ENCODE results near the gene ASTN1. TPM values are rescaled to one million over a fixed set of nuclear protein-coding genes. Genes with fewer than 3 reads are reported as not detected.
A peak's percentile ranks its signal among the peaks of the same experiment; 100 is the strongest.

Gene ASTN1
- total RNA-seq, 1 experiment from 2014 or later, result not detected

GRCh38 chr1:176932114-176933104, 232.1 kb downstream of the ASTN1 start:
- no peak for DNase-seq (ENCODE audit: low spot score)

GRCh38 chr1:176931526-176931925, 233.0 kb downstream of the ASTN1 start:
- no peak for DNase-seq (ENCODE audit: low spot score)

GRCh38 chr1:176926330-176927086, 238.0 kb downstream of the ASTN1 start:
- no peak for DNase-seq (ENCODE audit: low spot score)

- no peak for DNase-seq (ENCODE audit: low spot score)
These were observed 239.3 kb downstream of the ASTN1 start for GRCh38 chr1:176925223-176925622.

GRCh38 chr1:176923283-176923682, 241.2 kb downstream of the ASTN1 start:
- no peak for DNase-seq (ENCODE audit: low spot score)

- DNase-seq (ENCODE audit: low spot score), result no peak
These were observed 244.8 kb downstream of the ASTN1 start for GRCh38 chr1:176919386-176920378.

- DNase-seq (ENCODE audit: low spot score), result no peak
These were observed 258.9 kb downstream of the ASTN1 start for GRCh38 chr1:176905648-176906047.

GRCh38 chr1:176904057-176904751, 260.3 kb downstream of the ASTN1 start:
- DNase-seq (ENCODE audit: low spot score), result no peak

- no peak for DNase-seq (ENCODE audit: low spot score)
These were observed 261.0 kb downstream of the ASTN1 start for GRCh38 chr1:176903474-176903873.

GRCh38 chr1:176899321-176899720, 265.2 kb downstream of the ASTN1 start:
- DNase-seq (ENCODE audit: low spot score), result no peak

- DNase-seq (ENCODE audit: low spot score), result peak; percentile 63
These were observed 266.9 kb downstream of the ASTN1 start for GRCh38 chr1:176897350-176898236.

GRCh38 chr1:176896216-176896615, 268.3 kb downstream of the ASTN1 start:
- no peak for DNase-seq (ENCODE audit: low spot score)

- DNase-seq (ENCODE audit: low spot score), result no peak
These were observed 270.1 kb downstream of the ASTN1 start for GRCh38 chr1:176894450-176894849.

- no peak for DNase-seq (ENCODE audit: low spot score)
These were observed 270.7 kb downstream of the ASTN1 start for GRCh38 chr1:176893625-176894352.

- DNase-seq (ENCODE audit: low spot score), result no peak
These were observed 276.0 kb downstream of the ASTN1 start for GRCh38 chr1:176888471-176889032.

GRCh38 chr1:176885751-176886150, 278.8 kb downstream of the ASTN1 start:
- no peak for DNase-seq (ENCODE audit: low spot score)

- no peak for DNase-seq (ENCODE audit: low spot score)
These were observed 279.2 kb downstream of the ASTN1 start for GRCh38 chr1:176885341-176885740.

- DNase-seq (ENCODE audit: low spot score), result no peak
These were observed 279.6 kb downstream of the ASTN1 start for GRCh38 chr1:176884911-176885310.

- no peak for DNase-seq (ENCODE audit: low spot score)
These were observed 280.2 kb downstream of the ASTN1 start for GRCh38 chr1:176884286-176884685.
